ENCODE results near the gene BICD1. TPM values are rescaled to one million over a fixed set of nuclear protein-coding genes. Genes with fewer than 3 reads are reported as not detected.

The BICD1 gene
- total and polyA plus RNA-seq, 2 of the 13 experiments (the other 11 are each of a cell fraction or from before 2014, with no cell fraction given) = 4.5 to 5.2 TPM

- 97% methylated on average over 2 of the region's 2 CpGs for WGBS (ENCODE audit: low lambda C conversion rate)
- intact Hi-C loops (cut with micrococcal nuclease; ENCODE audit: unreplicated experiment) = no loop called here
- no peak for FAIRE-seq
Measured at GRCh38 chr12:32272465-32272864, 165.8 kb downstream of the BICD1 start.

GRCh38 chr12:32273063-32273522 is 166.4 kb downstream of the BICD1 start:
- POLR2A ChIA-PET = no interaction called here
- TF ChIP-seq, protein P1, sequence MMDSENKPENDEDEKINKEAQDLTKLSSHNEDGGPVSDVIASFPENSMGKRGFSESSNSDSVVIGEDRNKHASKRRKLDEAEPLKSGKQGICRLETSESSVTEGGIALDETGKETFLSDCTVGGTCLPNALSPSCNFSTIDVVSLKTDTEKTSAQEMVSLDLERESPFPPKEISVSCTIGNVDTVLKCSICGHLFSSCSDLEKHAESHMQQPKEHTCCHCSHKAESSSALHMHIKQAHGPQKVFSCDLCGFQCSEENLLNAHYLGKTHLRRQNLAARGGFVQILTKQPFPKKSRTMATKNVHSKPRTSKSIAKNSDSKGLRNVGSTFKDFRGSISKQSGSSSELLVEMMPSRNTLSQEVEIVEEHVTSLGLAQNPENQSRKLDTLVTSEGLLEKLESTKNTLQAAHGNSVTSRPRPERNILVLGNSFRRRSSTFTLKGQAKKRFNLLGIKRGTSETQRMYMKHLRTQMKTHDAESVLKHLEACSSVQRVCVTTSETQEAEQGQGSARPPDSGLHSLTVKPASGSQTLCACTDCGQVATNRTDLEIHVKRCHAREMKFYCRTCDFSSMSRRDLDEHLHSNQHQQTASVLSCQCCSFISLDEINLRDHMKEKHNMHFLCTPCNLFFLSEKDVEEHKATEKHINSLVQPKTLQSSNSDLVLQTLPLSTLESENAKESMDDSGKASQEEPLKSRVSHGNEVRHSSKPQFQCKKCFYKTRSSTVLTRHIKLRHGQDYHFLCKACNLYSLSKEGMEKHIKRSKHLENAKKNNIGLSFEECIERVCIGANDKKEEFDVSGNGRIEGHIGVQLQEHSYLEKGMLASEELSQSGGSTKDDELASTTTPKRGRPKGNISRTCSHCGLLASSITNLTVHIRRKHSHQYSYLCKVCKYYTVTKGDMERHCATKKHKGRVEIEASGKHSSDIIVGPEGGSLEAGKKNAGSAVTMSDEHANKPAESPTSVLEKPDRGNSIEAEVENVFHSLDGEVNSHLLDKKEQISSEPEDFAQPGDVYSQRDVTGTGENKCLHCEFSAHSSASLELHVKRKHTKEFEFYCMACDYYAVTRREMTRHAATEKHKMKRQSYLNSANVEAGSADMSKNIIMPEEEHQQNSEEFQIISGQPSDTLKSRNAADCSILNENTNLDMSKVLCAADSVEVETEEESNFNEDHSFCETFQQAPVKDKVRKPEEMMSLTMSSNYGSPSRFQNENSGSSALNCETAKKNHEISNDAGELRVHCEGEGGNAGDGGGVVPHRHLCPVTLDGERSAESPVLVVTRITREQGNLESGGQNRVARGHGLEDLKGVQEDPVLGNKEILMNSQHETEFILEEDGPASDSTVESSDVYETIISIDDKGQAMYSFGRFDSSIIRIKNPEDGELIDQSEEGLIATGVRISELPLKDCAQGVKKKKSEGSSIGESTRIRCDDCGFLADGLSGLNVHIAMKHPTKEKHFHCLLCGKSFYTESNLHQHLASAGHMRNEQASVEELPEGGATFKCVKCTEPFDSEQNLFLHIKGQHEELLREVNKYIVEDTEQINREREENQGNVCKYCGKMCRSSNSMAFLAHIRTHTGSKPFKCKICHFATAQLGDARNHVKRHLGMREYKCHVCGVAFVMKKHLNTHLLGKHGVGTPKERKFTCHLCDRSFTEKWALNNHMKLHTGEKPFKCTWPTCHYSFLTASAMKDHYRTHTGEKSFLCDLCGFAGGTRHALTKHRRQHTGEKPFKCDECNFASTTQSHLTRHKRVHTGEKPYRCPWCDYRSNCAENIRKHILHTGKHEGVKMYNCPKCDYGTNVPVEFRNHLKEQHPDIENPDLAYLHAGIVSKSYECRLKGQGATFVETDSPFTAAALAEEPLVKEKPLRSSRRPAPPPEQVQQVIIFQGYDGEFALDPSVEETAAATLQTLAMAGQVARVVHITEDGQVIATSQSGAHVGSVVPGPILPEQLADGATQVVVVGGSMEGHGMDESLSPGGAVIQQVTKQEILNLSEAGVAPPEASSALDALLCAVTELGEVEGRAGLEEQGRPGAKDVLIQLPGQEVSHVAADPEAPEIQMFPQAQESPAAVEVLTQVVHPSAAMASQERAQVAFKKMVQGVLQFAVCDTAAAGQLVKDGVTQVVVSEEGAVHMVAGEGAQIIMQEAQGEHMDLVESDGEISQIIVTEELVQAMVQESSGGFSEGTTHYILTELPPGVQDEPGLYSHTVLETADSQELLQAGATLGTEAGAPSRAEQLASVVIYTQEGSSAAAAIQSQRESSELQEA (CRISPR knock-in tag; IDR thresholded peaks at IDR 0.05; ENCODE audit: not compliant biosample characterization) = no peak
- no peak for TF ChIP-seq ZNF740 (CRISPR knock-in tag; IDR thresholded peaks at IDR 0.05)
- no peak for TF ChIP-seq MXD1 (CRISPR knock-in tag; IDR thresholded peaks at IDR 0.05)
- no peak for TF ChIP-seq ZNF180 (CRISPR knock-in tag; IDR thresholded peaks at IDR 0.05; ENCODE audit: borderline replicate concordance, low read depth)

More at GRCh38 chr12:32272465-32272864, 165.8 kb downstream of the BICD1 start:
- no peak overlapping the region for H3K4me2 ChIP-seq (ENCODE audit: low read depth, low read length)
- TF ChIP-seq ISL2 (CRISPR knock-in tag; IDR thresholded peaks at IDR 0.05) (no peak), ZNF605 (CRISPR knock-in tag; IDR thresholded peaks at IDR 0.05) (no peak), REL (CRISPR knock-in tag; conservative IDR thresholded peaks at IDR 0.05) (no peak), ZNF12 (CRISPR knock-in tag; IDR thresholded peaks at IDR 0.05) (no peak), ZNF780A (CRISPR knock-in tag; IDR thresholded peaks at IDR 0.05) (no peak), JDP2 (CRISPR knock-in tag; IDR thresholded peaks at IDR 0.05; ENCODE audit: borderline replicate concordance) (no peak), MXD4 (CRISPR knock-in tag; IDR thresholded peaks at IDR 0.05) (no peak)
- H3K4me3 ChIP-seq (replicated peaks in 1 of 3; ENCODE audit: insufficient read depth in 1 of 3, low read depth in 2 of 3, low read length in 3 of 3) = no peak overlapping the region
- H3K9ac ChIP-seq (ENCODE audit: insufficient read depth, low read depth, low read length) = no peak overlapping the region
- in situ Hi-C loops (cut with HindIII; ENCODE audit: extremely low pct_ligation_motif_present, low pct_unique_long_range_greater_than_20kb) = no loop called here
- H3K79me2 ChIP-seq (ENCODE audit: insufficient read depth, low read length) = no peaks in the 10 kb centered on the region
- H3K27me3 ChIP-seq (ENCODE audit: control insufficient read depth in 1 of 2, insufficient read depth in 2 of 2, low read length in 2 of 2) = no peaks in the 10 kb centered on the region
- H3K27ac ChIP-seq (ENCODE audit: extremely low read length, insufficient read depth, low read length) = no peak overlapping the region
- POLR2A ChIA-PET = no interaction called here
- ATAC-seq (no peak), DNase-seq (ENCODE audit: low spot score) (no peak)
- H4K20me1 ChIP-seq (ENCODE audit: insufficient read depth, low read length) = no peaks in the 10 kb centered on the region
- BruUV-seq (replicated peaks) = no TSS peak
- CTCF ChIA-PET (ENCODE audit: low intra/inter-chr PET ratio, low total read pairs) = no interaction called here
- H3K4me1 ChIP-seq (ENCODE audit: insufficient read depth, low read length) = peaks cover 23% of the 10 kb centered on the region
- H2AFZ ChIP-seq (ENCODE audit: low read length) = no peak overlapping the region
- H3K36me3 ChIP-seq (replicated peaks in 1 of 2; ENCODE audit: control insufficient read depth in 1 of 2, insufficient read depth in 2 of 2, low read length in 2 of 2) = no peaks in the 10 kb centered on the region
- no peaks in the 10 kb centered on the region for H3K9me3 ChIP-seq (ENCODE audit: low read length)

More at GRCh38 chr12:32273063-32273522, 166.4 kb downstream of the BICD1 start:
- Histone ChIP-seq H3K4me1 (ENCODE audit: insufficient read depth, low read length) (peaks cover 23% of the 10 kb centered on the region), H3K9ac (ENCODE audit: insufficient read depth, low read depth, low read length) (no peak overlapping the region), H3K4me3 (replicated peaks in 1 of 3; ENCODE audit: insufficient read depth in 1 of 3, low read depth in 2 of 3, low read length in 3 of 3) (no peak overlapping the region), H3K79me2 (ENCODE audit: insufficient read depth, low read length) (no peaks in the 10 kb centered on the region), H4K20me1 (ENCODE audit: insufficient read depth, low read length) (no peaks in the 10 kb centered on the region), H3K9me3 (ENCODE audit: low read length) (no peaks in the 10 kb centered on the region), H3K4me2 (ENCODE audit: low read depth, low read length) (no peak overlapping the region), H2AFZ (ENCODE audit: low read length) (no peak overlapping the region), H3K27me3 (ENCODE audit: control insufficient read depth in 1 of 2, insufficient read depth in 2 of 2, low read length in 2 of 2) (no peaks in the 10 kb centered on the region), H3K36me3 (replicated peaks in 1 of 2; ENCODE audit: control insufficient read depth in 1 of 2, insufficient read depth in 2 of 2, low read length in 2 of 2) (no peaks in the 10 kb centered on the region), H3K27ac (ENCODE audit: extremely low read length, insufficient read depth, low read length) (no peak overlapping the region)
- intact Hi-C loops (cut with micrococcal nuclease; ENCODE audit: unreplicated experiment) (no loop called here), in situ Hi-C loops (cut with HindIII; ENCODE audit: extremely low pct_ligation_motif_present, low pct_unique_long_range_greater_than_20kb) (no loop called here)
- CTCF ChIA-PET (ENCODE audit: low intra/inter-chr PET ratio, low total read pairs) = no interaction called here
- 62% methylated on average over 4 of the region's 4 CpGs for WGBS (ENCODE audit: low lambda C conversion rate)
- no peak for DNase-seq (ENCODE audit: low spot score)
- BruUV-seq (replicated peaks) = no TSS peak
- ATAC-seq = no peak
- FAIRE-seq = no peak

Data from HepG2 (cell line).